ENCODE results near the gene USP28.
"Not testable (repeated sequence)": the region's sequence is repeated elsewhere in the genome, so short reads cannot be mapped to it uniquely, and the experiment has no call there.

The USP28 gene, protein sequence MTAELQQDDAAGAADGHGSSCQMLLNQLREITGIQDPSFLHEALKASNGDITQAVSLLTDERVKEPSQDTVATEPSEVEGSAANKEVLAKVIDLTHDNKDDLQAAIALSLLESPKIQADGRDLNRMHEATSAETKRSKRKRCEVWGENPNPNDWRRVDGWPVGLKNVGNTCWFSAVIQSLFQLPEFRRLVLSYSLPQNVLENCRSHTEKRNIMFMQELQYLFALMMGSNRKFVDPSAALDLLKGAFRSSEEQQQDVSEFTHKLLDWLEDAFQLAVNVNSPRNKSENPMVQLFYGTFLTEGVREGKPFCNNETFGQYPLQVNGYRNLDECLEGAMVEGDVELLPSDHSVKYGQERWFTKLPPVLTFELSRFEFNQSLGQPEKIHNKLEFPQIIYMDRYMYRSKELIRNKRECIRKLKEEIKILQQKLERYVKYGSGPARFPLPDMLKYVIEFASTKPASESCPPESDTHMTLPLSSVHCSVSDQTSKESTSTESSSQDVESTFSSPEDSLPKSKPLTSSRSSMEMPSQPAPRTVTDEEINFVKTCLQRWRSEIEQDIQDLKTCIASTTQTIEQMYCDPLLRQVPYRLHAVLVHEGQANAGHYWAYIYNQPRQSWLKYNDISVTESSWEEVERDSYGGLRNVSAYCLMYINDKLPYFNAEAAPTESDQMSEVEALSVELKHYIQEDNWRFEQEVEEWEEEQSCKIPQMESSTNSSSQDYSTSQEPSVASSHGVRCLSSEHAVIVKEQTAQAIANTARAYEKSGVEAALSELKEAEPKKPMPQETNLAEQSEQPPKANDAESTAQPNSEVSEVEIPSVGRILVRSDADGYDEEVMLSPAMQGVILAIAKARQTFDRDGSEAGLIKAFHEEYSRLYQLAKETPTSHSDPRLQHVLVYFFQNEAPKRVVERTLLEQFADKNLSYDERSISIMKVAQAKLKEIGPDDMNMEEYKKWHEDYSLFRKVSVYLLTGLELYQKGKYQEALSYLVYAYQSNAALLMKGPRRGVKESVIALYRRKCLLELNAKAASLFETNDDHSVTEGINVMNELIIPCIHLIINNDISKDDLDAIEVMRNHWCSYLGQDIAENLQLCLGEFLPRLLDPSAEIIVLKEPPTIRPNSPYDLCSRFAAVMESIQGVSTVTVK

DNA sequence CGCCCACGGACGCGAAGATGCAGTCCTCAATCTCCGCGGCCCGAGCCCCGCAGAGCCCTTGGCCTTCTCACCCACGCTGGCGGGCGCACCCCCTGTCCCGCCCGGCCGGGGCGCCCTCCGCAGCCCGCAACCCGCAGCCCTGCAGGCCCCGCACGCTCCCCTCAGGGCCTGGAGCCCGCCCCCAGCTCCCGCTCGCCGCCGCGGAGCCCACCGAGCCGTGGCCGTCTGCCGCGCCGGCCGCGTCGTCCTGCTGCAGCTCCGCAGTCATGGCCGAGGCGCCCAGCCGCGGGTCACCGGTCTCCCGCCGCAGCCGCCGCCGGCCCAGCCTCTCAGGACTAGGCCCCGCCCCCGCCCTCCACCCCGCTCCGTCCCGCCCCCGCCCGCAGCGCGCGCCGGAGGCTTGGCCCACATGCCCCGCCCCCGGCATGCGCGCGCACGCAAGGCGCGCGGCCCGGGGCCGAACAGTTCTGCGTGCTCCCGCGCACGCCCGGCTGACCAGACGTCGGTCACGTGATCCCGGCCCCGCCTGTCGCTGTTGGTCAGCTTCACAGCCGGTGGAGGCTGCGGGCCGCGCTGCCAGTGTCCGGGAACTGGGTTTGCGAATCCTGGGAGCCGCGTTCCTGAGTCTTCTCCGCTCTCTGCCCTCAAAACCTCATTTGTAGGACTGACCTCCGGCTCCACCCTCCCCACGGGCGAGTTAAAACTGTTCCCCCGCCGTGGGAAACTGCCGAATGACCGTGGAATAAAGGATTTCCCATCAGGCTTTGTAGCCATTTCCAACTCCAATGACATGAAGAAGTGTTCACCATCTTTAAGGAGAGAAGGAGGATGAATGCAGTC lies at the start of gene USP28:
TSS of gene USP28 (minus strand) at position 339 of the 840 bp plus-strand sequence. CDS start at position 268, 71 bp downstream.
- peak; percentile 30 for DNase-seq

DNA sequence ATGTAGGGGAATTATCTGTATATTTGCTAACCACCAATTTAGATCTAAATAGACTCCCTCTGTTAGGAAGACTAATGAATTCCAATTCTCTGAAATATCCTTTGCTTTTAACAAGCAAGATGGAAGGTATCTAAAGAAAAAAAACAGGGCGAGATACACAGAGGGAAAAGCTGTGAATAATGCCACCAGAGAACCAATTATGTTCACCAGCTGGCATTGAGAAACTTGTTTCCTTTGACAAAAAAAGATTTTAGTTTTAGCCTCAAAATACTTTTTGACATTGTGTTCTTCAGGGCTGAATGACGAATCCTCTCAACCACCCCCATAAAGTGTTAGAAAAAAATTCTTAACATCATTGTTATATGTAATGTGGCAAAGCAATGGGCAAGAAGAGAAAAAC lies 48.2 kb upstream of the USP28 start:
- no peak for DNase-seq

DNA sequence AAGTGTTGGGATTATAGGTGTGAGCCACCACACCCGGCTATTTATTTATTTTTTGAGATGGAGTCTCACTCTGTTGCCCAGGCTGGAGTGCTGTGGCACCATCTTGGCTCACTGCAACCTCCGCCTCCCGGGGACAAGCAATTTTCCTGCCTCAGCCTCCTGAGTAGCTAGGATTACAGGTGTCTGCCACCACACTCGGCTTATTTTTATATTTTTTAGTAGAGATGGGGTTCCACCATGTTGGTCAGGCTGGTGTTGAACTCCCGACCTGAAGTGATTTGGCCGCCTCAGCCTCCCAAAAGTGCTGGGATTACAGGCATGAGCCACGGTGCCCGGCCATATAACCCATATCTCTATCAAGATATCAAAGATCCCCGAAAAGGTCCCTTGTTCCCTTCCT lies 36.1 kb upstream of the USP28 start:
- DNase-seq = not testable (repeated sequence)

DNA sequence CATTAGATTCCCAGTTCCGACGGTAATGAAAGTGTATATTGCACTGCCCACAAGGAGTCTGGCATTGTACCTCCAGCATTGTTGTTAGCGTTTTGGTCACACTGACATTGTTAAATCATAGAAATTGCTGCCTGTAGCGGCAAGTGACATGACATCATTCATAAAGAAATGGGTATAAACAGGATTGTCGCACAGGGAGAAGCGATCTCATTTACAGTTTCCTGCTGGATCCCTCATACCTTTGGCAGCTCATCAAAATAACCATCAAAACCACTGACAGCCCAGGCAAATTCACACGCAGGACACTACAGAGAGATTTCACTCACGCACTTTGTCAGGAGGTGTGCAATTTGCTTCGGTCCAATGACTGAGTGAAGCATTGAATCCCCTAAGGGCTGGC lies 32.7 kb upstream of the USP28 start:
- no peak for DNase-seq

DNA sequence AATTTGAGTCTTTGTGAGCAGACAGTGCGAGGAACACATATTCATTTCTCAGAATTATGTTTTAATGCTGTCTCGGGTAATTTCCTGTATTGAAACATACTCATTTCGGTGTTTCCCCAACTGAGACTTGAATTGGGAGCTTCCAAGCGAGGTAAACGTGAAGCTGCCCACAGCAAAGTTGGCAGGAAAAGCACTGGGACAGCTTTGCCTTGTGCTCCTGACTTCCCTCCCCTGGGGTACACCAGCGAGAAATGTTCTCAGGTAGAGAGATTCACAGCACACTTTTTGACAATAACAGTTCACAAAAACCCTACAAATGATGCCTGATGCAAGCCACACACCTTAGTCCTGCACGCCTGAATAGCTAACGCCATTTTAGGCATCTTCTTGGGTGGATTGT lies 32.3 kb upstream of the USP28 start:
- no peak for DNase-seq

DNA sequence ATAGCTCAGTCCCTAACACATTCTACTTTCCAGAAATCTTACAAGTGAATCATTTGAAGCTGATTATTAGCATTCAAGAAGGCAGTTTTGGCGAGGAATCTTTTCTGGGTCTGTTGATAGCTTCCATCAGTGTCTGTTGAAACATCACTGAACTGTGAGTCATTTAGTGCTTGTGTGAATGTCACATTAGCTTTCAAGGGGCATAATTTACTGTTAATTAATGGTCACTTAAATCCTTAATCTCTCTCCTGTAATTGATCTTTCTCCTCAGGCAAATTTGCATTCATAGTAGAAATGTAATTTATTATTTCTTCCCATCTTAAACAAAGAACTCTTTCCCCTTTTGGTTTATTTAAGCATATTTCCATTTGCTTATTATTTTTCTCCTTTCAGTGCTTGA lies 31.8 kb upstream of the USP28 start:
- DNase-seq = no peak

DNA sequence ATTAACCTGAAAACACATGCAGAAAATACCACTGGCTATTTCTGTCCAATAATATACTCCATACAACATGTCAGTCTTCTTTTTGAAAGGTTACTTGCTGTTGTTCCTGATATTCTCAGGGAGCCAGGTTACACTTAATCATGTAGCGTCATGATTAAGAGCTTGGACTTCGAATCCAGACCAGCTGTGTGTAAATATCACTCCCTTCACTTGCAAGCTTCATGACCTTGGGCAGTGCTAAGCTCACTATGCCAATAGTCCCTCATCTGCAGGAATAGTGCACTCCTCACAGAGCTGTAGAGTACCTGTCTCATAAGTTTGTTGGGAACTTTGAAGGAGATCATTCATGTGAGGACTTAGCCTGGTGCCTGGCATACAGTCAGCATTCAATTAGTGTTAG lies 31.1 kb upstream of the USP28 start:
- DNase-seq = no peak

DNA sequence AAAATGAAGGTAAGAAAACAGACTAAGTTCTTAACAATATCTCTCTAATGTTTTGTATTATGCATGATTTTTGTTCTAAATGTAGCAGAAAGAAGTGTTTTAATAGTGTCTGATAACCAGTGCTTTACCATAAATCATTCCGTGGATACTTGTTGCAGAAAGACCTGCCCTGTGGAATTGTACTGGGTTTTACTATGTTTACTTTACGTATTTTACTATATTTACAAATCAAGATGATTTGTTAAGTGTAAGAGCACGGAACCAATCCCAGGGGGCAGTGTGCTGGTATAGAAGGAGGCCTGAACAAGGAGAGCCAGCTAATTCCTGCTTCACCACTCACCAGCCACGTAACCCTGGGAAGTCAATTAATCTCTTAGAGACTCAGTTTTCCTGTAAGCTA lies 30.7 kb upstream of the USP28 start:
- DNase-seq = no peak

DNA sequence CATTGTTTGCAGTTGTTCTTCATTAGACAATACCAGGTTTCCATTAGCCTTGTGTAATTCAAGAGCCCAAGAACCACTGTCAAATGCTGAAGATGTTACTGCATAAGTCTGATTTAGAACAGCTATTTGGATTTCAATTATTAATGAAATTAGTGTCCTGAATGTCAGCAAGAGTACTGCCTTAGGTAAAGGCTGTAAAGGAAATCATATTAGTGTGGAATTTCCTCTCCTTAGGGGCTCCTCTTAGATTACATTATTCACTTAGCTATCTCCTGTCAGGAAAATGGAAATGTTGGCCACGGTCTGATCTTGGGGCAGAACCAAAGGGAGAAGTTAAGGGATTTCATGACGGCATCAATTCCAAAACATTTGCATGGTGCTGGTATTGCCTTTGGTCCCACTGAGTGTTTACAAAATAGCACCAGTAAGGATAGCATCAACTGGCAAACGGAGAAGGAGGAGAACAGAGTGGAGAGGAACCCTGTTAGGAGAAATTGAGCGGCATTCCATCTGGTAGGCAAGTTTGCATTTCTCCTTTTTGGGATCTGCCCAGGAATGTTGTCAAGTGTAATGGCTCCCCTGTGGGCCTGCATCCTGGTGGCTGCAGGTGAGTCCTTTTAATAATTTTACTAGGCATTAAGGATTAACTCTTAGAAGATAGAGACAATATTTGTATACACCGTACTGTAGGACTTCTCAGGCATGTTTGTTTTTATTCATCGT lies 29.2 kb upstream of the USP28 start, which contains the start of gene HTR3B:
TSS of gene HTR3B (plus strand) at position 418 of the 723 bp plus-strand sequence. CDS start at position 556, 138 bp downstream.
- DNase-seq = no peak

DNA sequence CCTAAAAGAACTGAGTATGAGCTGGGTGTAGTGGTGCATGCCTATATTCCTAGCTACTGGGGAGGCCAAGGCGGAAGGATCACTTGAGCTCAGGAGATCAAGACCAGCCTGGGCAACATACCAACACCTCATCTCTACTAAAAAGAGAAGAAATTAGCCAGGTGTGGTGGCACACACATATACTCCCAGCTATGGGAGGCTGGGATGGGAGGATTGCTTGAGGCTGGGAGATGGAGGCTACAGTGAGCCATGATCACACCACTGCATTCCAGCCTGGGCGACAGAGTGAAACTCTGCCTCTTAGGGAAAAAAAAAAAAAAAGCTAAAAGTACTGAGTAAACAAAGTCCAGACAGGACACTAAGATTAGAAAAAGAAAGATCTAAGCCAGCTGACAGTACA lies 25.8 kb upstream of the USP28 start:
- no peak for DNase-seq

DNA sequence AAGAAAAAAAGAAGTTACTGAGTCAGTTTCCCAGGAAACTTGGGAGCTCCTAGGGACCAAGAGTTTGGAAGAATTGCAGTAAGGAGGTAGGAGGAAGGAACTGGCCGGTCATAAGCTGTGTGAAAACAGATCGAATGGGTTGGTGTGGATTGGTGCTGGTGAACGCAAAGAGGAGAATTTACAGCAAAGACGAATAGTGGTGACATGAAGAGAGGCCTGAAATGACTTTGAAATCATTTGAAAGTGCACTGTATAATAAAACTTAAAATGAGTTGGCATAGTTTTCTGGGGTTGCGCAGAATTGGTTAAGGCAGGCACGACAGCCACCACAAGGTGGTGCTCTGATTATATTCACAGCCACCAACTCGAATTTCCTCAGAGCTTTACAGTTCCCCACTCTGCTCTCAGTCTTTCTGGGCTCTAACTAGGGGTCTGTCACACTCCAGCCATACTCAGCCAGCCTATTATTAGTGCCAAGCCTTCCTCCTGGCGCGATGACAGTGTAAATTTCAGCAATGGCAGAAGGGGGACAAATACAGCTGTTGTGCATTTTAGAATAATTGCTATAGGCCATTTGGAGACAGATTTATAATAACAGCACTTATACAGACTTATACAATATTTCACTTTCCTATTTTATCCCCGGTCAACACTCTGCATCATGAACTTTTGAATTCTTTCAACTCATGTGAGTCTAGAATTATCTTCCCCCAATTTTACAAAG lies 20.9 kb upstream of the USP28 start:
- DNase-seq = peak; percentile 19

DNA sequence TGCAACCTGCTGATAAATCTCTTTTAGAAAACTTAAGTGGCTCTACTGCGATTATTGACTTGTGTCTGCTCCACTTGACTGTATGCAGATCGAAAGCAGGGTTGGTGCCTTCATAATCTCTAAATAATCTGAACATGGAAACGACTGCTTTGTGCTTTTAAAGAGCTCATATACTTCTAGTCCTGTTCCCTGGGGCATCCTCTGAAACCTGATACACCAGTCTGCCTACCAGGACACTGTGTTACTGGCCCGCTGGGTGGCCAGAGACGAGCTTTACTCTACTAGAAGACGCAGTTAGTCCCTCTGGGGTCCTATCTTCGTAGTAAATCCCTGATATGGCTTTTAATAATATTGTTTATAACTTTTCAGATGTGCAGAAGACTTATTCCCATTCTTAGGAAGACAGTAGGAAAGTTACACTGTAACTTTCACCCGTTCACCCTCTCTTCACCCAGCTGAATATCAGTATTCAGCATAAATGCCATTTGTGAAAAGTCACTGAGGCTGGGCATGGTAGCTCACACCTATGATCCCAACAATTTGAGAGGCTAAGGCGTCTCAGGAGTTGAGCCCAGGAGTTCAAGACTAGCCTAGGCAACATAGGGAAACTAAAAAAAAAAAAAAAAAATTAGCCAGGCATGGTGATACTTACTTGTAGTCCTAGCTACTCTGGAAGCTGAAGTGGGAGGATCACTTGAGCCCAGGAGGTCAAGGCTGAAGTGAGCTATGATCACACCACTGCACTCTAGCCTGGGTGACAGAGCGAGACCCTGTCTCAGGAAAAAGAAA lies 20.2 kb upstream of the USP28 start:
- peak; percentile 61 for DNase-seq

DNA sequence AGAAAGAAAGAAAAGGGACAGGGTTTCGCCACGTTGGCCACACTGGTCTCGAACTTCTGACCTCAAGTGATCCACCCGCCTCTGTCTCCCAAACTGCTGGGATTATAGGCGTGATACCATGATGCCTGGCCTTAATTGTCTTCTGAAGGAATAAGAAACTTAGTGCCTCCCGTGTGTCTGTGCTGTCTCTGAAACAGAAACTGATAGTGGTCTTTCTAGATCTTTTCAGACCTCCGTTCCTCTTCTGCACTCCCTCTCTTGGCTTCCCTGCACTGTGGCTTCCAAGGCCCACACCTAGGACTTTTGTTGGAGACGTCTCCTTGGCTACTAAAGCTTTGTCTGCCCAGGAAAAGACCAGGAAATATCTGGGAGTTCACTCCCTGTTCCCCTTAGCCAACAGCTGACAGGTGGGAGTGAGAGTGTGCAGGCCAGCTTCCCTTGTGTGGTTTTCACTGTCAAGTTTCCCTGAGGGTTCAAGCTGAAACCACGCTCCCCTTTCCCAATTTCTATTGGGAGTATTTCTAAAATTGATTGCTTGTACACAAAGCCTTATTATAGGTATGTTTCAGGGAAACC lies 19.1 kb upstream of the USP28 start:
- no peak for DNase-seq

DNA sequence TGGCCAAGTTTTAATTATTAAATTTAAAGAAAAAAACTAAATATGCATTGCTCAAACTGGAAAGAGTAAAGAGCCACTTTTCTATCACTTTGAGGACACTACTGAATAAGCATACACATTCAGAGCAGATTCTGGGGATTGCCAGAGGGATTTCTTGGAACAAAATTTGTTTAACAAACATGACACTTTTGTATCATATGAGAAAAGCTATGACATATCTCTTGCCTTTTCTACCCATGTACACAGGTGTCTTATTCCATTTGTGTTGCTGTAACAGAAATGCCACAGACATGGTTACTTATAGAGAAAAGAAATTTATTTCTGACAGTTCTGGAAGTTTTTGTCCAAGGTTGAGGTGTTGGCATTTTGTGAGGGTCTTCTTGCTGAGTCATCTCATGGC lies 13.5 kb upstream of the USP28 start:
- no peak for DNase-seq

DNA sequence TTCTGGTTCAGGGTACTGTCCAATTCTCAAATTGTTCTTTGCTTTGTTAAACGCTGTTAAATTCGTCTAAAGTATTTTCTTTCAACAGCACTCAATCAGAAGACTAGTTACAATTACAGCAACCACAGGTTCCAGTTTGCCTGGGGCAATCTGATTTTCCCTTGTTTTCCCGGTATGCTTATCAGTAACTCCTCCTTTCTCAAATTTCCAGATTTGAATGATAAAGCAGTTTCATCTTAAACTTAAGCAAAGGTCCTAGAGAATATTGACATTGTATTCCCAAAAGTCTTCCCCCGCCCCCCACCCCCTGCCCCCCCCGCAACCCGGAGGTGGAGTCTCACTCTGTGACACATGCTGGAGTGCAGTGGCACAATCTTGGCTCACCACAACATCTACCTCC lies 10.5 kb upstream of the USP28 start:
- DNase-seq = no peak

DNA sequence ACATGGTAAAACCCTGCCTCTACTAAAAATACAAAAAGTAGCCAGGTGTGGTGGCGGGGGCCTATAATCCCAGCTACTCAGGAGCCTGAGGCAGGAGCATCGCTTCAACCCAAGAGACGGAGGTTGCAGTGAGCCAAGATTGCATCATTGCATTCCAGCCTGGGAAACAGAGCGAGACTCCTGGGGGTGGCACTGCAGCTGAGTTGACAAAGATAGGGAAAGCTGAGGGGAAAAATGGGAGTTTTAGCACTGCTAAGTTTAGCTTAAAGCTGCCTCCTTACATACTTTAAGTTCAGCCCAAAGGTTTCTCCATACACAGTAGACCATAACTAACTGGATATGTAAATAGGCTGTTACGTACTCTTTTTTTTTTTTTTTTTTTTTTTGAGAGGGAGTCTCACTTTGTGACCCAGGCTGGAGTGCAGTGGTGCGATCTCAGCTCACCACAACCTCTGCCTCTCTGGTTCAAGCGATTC lies 9.0 kb upstream of the USP28 start:
- no peak for DNase-seq

DNA sequence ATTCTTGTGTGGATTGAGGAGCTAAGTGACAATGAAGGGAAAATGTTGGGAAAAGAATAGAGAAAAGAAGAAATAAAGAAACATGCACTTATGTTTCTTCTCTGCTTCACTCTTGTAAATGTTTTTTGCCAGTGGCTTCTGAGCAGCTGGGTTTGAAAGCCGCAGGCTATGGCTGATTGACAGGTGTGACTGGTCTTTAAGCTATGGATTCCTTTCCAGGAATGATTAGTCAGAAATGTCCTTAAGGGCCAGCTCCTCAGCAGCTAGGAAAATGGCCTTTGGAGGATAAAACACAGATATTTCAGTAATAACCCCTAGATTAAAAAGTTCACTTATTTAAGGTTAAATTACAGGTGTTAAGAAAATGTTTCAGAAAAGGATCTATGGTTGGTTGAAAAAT lies 6.5 kb upstream of the USP28 start:
- DNase-seq = no peak

DNA sequence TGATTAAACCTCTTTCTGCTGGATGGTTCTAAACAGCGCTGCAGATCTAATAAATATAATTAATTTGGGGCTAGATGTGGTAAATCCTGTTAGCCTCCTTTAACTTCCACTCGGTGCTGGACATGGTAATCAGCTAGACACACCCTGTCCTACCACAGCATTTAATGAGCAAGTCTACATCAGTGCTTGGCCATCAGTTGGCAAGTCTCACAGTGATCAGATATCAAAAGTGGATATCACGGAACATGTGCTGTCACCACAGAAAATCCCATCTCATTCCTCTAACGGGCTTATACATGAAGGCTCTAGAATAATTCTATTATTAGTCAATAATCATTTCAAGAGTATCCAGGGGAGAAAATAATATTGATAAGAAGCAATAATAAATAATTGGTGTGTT lies 5.6 kb upstream of the USP28 start:
- no peak for DNase-seq

DNA sequence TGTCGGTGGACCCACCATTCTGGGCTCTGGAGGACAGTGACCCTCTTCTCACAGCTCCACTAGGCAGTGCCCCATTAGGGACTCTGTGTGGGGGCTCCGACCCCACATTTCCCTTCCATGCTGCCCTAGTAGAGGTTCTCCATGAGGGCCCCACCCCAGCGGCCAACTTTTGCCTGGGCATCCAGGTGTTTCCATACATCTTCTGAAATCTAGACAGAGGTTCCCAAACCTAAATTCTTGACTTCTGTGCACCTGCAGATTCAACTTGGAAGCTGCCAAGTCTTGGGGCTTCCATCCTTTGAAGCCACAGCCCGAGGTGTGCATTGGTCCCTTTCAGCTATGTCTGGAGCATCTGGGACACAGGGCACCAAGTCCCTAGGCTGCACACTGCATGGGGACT lies 4.1 kb upstream of the USP28 start:
- not testable (repeated sequence) for DNase-seq

DNA sequence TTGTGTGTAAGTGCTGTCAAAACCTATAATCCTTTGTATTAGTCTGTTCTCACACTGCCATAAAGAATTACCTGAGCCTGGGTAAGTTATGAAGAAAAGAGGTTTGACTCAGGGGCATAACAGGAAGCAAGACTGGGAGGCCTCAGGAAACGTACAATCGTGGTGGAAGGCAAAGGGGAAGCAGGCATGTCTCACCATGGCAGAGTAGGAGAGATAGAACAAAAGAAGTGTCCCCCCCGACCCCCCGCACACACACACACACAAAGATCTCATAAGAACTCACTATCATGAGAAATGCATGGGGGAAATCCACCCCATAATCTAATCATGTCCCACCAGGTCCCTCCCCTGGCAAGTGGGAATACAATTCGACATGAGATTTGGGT lies 2.3 kb upstream of the USP28 start:
- DNase-seq = no peak

Data from NCI-H524 treated with DMSO at 0.1 percent for 48 hours (cell line).